Activated T-cell treated with anti-CD3 and anti-CD28 coated beads, Interleukin-2, amount 50 U/mL, for 72 hours (primary cell): ENCODE results near the gene LRRC25. TPM values are rescaled to one million over a fixed set of nuclear protein-coding genes. Genes with fewer than 3 reads are reported as not detected.
"Not testable (repeated sequence)": the region's sequence is repeated elsewhere in the genome, so short reads cannot be mapped to it uniquely, and the experiment has no call there.

Source experiments
- ATAC-seq, 2 donors: fragments of 150-1000 bp; cut with Tn5 transposase; replicated peaks in 1 of 2; 2 replicates each; pipeline ENCODE4 v1.10.0; 2021; ENCODE audit warnings: moderate library complexity in 2 of 2, mild to moderate bottlenecking in 1 of 2
- DNase-seq, 2 donors: peaks; one replicate each; pipeline ENCODE4 v3.0.0; 2021 to 2022; ENCODE audit warnings: mixed read lengths in 1 of 2
- H3K27ac Mint-ChIP-seq: one replicate; pipeline ENCODE4 v1.8.0; 2022; ENCODE audit warnings: mild to moderate bottlenecking, moderate library complexity, mixed read lengths
- H3K27me3 Mint-ChIP-seq: one replicate; pipeline ENCODE4 v1.8.0; 2022; ENCODE audit warnings: low read depth, mixed read lengths
- H3K36me3 Mint-ChIP-seq, 2 donors: one replicate each; pipeline ENCODE4 v1.8.0; 2022; ENCODE audit warnings: mixed read lengths in 2 of 2, mild to moderate bottlenecking in 1 of 2; ENCODE audit not compliant: insufficient read depth in 2 of 2
- H3K4me1 Mint-ChIP-seq: one replicate; pipeline ENCODE4 v1.8.0; 2022; ENCODE audit warnings: low read depth, mixed read lengths
- H3K4me3 Mint-ChIP-seq, 2 donors: one replicate each; pipeline ENCODE4 v1.8.0; 2022; ENCODE audit warnings: mild to moderate bottlenecking in 2 of 2, mixed read lengths in 2 of 2, moderate library complexity in 2 of 2
- H3K9me3 Mint-ChIP-seq, 2 donors: one replicate each; pipeline ENCODE4 v1.8.0; 2022; ENCODE audit warnings: mixed read lengths in 2 of 2
- total RNA-seq, 2 donors: library from RNA; stranded (reverse); gene quantifications; one replicate each; pipeline ENCODE4 v1.2.3, GENCODE V29; 2022

LRRC25 gene
- total RNA-seq, 2 donors from 2014 or later: not detected

DNA sequence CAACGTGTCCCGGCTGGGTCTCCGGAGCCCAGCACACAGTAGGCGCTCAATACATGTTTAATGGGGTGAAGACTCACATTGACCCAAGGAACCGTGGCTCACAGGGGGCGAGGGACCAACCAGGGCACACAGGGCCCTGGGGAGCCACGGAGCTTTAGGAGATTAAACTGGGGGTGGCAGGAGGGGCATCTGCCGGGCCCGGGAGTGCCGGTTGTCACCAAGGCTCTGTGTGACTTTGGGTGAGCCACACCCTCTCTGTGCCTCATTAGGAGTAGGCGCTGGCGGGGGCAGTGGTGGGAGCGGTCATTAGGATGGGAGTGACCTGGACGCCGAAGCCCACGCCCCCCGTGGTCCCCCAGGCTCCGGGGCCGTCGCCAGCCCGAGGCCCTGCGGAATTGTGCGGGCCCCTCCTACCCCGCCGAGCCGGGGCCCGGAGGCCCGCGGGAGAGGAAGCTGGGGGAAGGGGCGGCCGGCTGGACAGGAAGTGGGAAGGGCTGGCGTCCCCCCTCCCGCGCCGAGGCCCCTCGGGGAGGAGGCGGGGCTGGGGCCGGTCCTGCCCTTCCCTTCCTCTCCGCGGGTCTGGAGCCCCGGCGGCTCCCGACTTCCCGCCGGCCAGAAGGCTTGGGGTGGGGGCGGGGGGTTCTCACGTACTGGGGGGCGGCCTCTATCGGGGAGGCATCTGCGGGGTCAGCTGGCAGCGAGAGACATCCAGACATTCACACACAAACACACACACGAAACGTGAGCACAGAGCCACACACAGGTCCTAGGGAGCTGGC is 20.0 kb upstream of the LRRC25 start:
- peak in 1 of 2 donors; percentile 7 for ATAC-seq
- Mint-ChIP-seq H3K36me3 (peaks cover 0 to 3% of the 10 kb centered on the region in 2 donors), H3K27me3 (peaks cover 40% of the 10 kb centered on the region), H3K4me1 (peaks cover 73% of the 10 kb centered on the region), H3K27ac (peak overlapping the region; percentile 82), H3K9me3 (no peaks in the 10 kb centered on the region), H3K4me3 (peak overlapping the region; percentile 87 to 88)
- DNase-seq: peak; percentile 44 to 52

DNA sequence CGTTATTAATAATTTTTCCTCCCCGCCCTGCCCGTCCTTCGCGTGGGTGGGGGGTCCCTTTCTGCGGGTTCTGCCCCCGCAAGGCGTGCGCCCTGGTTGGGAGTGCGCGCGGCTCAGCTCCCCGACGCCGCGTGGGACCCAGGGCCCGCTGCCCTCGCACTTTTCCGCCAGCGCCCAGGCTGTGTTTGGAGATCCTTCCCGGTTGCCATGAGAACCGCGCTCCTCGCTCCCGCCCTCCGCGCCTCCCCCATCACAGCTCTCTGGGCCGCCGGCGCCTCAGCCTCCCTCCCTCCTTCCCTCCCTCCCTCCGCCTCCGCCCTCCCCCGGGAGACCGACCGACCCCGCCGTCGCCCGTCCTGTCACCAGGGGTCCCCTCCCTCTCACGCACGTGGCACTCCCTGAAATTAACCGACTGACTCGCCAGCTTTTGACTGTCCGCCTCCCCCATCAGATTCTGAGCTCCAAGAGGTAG is 19.4 kb upstream of the LRRC25 start:
- DNase-seq (peak; percentile 52 to 61), ATAC-seq (peak; percentile 6 to 18)
- Mint-ChIP-seq H3K27ac (no peak overlapping the region), H3K9me3 (no peaks in the 10 kb centered on the region), H3K4me3 (peak overlapping the region; percentile 66 to 87), H3K4me1 (peaks cover 67% of the 10 kb centered on the region), H3K27me3 (peaks cover 42% of the 10 kb centered on the region), H3K36me3 (peaks cover 0 to 3% of the 10 kb centered on the region in 2 donors)

DNA sequence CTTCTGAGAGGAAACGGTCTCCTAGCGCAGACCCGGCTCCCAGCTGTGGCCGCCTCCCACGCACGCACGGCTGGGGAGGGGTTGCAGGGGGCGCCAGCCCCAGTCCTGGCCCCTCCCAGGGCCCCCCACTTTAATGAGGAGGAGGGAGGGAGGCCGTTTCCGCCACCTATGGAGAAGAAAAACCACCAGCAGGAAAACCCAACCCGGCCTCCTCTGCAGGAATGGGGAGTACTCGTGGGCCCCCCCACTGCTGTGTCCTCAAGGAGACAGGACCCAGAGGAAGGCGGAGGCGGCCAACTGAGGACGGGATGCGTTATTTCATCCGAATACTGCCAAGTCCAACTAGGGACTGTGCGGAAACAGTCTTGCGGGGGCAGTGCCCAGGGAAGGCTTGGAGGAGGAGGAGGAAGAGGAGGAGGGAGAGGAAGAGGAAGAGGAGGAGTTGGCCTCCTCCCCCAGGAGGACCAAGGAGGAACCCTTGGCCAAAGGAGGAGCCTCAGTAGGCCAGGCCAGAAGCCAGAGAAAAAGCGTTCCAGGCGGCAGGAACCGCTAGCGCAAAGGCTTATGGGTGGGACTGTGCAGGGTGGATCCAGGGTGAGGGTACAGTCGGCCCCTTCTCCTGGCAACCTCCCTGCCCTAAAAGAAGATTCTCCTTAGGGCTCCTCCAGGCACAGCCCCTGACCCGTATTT is 17.9 kb upstream of the LRRC25 start:
- Mint-ChIP-seq H3K4me1 (peaks cover 52% of the 10 kb centered on the region), H3K27me3 (peaks cover 42% of the 10 kb centered on the region), H3K36me3 (peaks cover 0 to 3% of the 10 kb centered on the region in 2 donors), H3K27ac (no peak overlapping the region), H3K9me3 (no peaks in the 10 kb centered on the region), H3K4me3 (peak overlapping the region; percentile 75 to 87)
- no peak for ATAC-seq
- no peak for DNase-seq

DNA sequence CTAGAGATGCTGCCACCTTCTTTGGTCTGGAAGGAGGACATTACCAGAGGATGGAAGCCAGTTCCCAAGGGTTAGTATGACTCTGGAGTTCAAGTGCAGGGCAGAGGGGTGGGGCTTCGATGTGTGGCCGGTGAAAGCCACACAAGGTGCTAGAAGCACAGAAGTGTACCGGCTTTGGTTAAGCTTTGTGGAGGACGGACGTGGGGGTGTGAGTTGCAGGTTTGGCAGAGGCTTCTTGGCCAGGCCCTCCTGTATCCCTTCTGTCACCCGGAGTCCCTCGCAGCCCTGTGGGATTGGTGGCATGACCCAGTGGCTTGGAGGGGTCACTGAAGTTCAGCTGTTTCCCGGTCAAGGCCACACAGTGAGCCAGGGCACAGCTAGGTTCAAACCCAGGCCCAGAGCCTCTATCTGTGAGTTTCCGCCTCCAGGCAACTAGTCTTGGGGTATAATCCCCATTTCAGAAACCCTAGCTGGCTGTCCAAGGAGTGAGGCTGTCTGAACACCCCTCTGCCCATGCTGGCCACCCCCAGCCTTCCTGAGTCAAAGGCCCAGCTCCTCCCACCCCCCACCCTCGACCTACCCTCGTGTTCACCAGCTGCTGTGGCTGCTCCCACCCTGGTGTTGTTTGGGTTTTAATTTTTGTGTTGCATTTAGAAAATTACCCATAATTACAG is 17.2 kb upstream of the LRRC25 start:
- Mint-ChIP-seq H3K36me3 (peaks cover 0 to 3% of the 10 kb centered on the region in 2 donors), H3K4me1 (peaks cover 48% of the 10 kb centered on the region), H3K27me3 (peaks cover 42% of the 10 kb centered on the region), H3K4me3 (peak overlapping the region; percentile 27 to 48), H3K27ac (no peak overlapping the region), H3K9me3 (no peaks in the 10 kb centered on the region)
- no peak for ATAC-seq
- DNase-seq: no peak

DNA sequence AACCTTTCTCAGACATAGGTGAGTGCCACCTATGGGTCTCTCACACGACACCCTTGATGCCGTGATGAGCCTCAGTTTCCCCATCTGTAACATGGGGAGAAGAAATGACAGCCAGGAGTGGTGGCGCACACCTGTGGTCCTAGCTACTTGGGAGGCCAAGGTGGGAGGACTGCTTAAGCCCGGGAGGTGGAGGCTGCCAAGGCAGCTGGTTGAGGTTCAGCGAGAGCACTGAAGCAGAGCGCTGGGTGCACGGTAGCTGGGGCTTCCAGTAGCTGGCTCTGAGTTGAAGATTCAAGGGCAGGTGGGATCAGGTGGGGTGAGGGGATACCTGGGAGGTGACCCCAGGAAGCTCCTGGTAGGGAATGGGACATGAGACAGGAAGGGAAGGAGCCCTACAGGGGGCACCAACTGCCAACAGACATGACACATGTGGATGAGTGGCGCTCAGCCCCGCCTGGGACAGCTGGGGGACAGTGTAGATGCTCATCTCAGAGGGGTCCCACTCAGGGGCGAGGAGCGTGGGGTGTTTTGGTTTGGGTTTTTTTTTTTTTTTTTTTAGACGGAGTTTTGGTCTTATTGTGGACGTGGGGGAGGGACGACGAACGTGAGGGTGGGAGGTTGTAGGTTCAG is 15.3 kb upstream of the LRRC25 start:
- no peak overlapping the region for H3K4me3 Mint-ChIP-seq
- DNase-seq (no peak), ATAC-seq (no peak)
- H3K9me3 Mint-ChIP-seq: no peaks in the 10 kb centered on the region
- H3K4me1 Mint-ChIP-seq: peaks cover 35% of the 10 kb centered on the region
- H3K36me3 Mint-ChIP-seq: no peaks in the 10 kb centered on the region
- peaks cover 34% of the 10 kb centered on the region for H3K27me3 Mint-ChIP-seq
- no peak overlapping the region for H3K27ac Mint-ChIP-seq

DNA sequence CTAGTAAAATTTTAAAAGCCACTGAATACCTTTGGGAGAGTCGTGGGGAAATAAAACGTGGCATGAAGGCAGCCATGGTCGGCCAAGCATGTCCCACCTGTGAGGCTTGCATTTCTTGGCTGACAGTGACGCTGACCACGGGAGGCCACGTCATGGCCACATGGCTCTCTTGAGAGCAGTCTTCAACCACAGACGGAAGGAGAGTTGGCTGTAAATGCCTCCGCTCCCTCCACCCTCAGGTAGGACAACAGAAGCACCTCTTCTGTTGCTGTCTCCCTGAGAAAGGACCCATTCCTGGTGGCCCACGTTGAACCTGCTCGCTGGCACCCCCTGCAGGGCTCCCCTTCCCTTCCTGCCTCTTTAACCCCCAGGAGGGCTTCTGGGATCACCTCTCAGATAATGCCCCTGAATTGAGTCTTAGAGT is 10.6 kb upstream of the LRRC25 start:
- Mint-ChIP-seq H3K27me3 (peaks cover 8% of the 10 kb centered on the region), H3K9me3 (no peaks in the 10 kb centered on the region), H3K27ac (no peak overlapping the region), H3K4me1 (no peaks in the 10 kb centered on the region), H3K36me3 (no peaks in the 10 kb centered on the region), H3K4me3 (no peak overlapping the region)
- ATAC-seq (peak in 1 of 2 donors; percentile 41), DNase-seq (peak in 1 of 2 donors; percentile 39)

DNA sequence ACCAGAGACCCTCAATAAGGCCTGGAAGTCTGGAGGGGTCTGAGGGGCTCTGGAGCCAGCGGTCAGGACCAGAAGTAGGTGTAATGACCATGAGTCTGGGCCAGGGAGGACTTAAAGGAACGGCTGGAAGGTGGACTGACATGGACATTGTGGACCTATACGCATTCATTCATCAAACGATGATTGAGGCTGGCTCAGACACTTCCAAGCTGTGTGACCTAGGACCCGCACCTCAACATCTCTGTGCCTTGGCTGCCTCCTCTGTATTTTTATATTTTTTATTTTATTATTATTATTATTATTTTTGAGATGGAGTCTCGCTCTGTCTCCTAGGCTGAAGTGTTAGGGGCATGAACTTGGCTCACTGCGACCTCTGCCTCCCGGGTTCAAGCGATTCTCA is 9.3 kb upstream of the LRRC25 start:
- ATAC-seq (no peak), DNase-seq (no peak)
- H3K27me3 Mint-ChIP-seq: no peaks in the 10 kb centered on the region
- no peaks in the 10 kb centered on the region for H3K9me3 Mint-ChIP-seq
- H3K4me1 Mint-ChIP-seq: no peaks in the 10 kb centered on the region
- no peaks in the 10 kb centered on the region for H3K36me3 Mint-ChIP-seq
- no peak overlapping the region for H3K4me3 Mint-ChIP-seq
- no peak overlapping the region for H3K27ac Mint-ChIP-seq

DNA sequence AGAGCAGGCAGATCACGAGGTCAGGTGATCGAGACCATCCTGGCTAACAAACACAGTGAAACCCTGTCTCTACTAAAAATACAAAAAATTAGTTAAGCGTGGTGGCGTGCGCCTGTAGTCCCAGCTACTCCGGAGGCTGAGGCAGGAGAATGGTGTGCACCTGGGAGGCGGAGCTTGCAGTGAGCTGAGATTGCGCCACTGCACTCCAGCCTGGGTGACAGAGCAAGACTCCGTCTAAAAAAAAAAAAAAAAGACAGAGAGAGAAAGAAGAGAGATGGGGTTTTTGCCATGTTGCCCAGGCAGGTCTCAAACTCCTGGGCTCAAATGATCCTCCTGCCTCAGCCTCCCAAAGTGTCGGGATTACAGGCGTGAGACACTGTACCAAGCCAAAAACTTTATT is 8.3 kb upstream of the LRRC25 start:
- not testable (repeated sequence) for H3K4me3 Mint-ChIP-seq, H3K27me3 Mint-ChIP-seq, H3K27ac Mint-ChIP-seq, H3K9me3 Mint-ChIP-seq, DNase-seq, H3K4me1 Mint-ChIP-seq, H3K36me3 Mint-ChIP-seq, ATAC-seq

DNA sequence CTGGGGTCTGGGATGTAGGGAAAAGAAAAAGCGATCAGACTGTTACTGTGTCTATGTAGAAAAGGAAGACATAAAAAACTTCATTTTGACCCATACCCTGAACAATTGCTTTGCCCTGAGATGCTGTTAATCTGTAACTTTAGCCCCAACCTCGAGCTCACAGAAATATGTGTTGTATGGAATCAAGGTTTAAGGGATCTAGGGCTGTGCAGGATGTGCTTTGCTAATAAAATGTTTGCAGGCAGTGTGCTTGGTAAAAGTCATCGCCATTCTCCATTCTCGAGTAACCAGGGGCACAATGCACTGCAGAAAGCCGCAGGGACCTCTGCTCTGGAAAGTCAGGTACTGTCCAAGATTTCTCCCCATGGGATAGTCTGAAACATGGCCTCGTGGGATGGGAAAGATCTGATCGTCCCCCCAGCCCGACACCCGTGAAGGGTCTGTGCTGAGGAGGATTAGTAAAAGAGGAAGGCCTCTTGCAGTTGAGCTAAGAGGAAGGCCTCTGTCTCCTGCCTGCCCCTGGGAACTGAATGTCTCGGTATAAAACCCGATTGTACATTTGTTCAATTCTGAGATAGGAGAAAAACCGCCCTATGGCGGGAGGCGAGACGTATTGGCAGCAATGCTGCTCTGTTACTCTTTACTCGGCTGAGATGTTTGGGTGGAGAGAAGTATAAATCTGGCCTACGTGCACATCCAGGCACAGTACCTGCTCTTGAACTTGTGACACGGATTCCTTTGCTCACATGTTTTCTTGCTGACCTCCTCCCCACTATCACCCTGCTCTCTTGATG is 5.2 kb upstream of the LRRC25 start:
- not testable (repeated sequence) for H3K27me3 Mint-ChIP-seq, DNase-seq, H3K4me1 Mint-ChIP-seq, H3K36me3 Mint-ChIP-seq, H3K27ac Mint-ChIP-seq, ATAC-seq, H3K4me3 Mint-ChIP-seq, H3K9me3 Mint-ChIP-seq

DNA sequence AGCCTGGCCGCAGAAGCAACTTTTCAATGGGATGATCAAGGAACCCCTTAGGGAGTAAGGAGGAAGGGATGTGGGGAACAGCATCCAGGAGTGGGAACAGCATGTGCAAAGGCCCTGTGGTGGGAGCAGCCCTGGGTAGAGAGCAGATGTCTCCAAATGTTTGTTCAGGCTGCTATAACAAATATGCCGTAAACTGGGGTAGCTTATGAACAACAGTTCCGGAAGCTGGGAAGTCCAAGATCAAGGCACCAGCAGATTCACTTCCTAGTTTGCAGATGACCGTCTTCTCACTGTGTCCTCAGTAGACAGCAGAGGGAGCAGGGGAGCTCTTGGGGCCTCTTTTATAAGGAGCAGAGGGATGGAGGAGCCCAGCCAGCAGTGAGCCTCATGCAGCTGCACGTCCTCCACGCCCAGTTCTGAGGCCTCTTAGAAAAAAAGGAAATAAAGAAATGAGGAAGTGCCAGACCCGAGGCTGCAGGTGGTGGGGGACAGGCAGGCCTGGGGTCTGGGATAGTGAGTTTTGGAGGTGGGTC is 4.2 kb upstream of the LRRC25 start:
- Mint-ChIP-seq H3K27ac (no peak overlapping the region), H3K9me3 (no peaks in the 10 kb centered on the region), H3K36me3 (no peaks in the 10 kb centered on the region), H3K4me1 (no peaks in the 10 kb centered on the region), H3K4me3 (no peak overlapping the region), H3K27me3 (peaks cover 11% of the 10 kb centered on the region)
- ATAC-seq (no peak), DNase-seq (no peak)

DNA sequence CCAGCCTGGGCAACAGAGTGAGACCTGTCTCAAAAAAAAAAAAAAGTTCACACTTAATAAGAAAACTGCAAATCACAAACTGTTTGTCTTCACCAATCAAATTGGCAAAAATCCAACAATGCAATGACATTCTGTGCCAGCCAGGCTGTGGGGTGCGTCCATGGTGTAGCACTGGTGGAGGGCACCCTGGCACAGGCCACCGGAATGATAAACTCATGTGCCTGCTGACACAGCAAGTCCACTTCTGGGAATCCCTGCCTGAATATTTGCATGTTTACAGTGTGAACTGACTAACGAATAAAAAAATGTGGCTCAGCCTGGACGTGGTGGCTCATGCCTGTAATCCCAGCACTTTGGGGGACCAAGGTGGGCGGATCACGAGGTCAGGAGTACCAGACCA is 1.6 kb upstream of the LRRC25 start:
- Mint-ChIP-seq H3K27me3 (peaks cover 17% of the 10 kb centered on the region), H3K4me3 (no peak overlapping the region), H3K36me3 (no peaks in the 10 kb centered on the region), H3K9me3 (no peaks in the 10 kb centered on the region), H3K27ac (no peak overlapping the region), H3K4me1 (no peaks in the 10 kb centered on the region)
- ATAC-seq: no peak
- no peak for DNase-seq
